ENCODE results near the gene NKX1-1.
A peak's percentile ranks its signal among the peaks of the same experiment; 100 is the strongest.
"Not testable (repeated sequence)": the region's sequence is repeated elsewhere in the genome, so short reads cannot be mapped to it uniquely, and the experiment has no call there.

The NKX1-1 gene

GRCh38 chr4:1396806-1397455 lies 9.3 kb downstream of the NKX1-1 start:
- no peaks in the 10 kb centered on the region for H3K79me2 ChIP-seq (ENCODE audit: insufficient read depth, low read length)
- no peak overlapping the region for H3K9ac ChIP-seq (ENCODE audit: low read depth, low read length)
- DNase-seq (no peak), ATAC-seq (ENCODE audit: insufficient read depth, low read depth) (no peak)
- H3K4me3 ChIP-seq (ENCODE audit: low read depth in 1 of 2, low read length in 2 of 2) = peak overlapping the region in 1 of 2 experiments; percentile 32; a peak in 1 of 4 replicates
- H3K4me1 ChIP-seq (ENCODE audit: insufficient read depth, low read length) = no peaks in the 10 kb centered on the region
- TF ChIP-seq CTCF (IDR thresholded peaks at IDR 0.05; ENCODE audit: borderline replicate concordance, extremely low read depth, low read length, poor library complexity, severe bottlenecking) (no peak), EZH2 (IDR thresholded peaks at IDR 0.05; ENCODE audit: borderline replicate concordance, low read depth, low read length, severe bottlenecking) (no peak)
- H2AFZ ChIP-seq (ENCODE audit: low read depth, low read length) = no peak overlapping the region
- no peaks in the 10 kb centered on the region for H4K20me1 ChIP-seq (ENCODE audit: insufficient read depth, low read length)
- no peak overlapping the region for H3K27ac ChIP-seq (ENCODE audit: low read length)
- peaks cover 22% of the 10 kb centered on the region for H3K36me3 ChIP-seq (ENCODE audit: insufficient read depth, low read length)
- peaks cover 55% of the 10 kb centered on the region for H3K9me3 ChIP-seq (ENCODE audit: insufficient read depth, low read length, severe bottlenecking)
- no peaks in the 10 kb centered on the region for H3K27me3 ChIP-seq (ENCODE audit: insufficient read depth, low read length, poor library complexity)
- H3K4me2 ChIP-seq (ENCODE audit: insufficient read depth, low read length) = no peak overlapping the region

GRCh38 chr4:1395941-1396805 lies 10.1 kb downstream of the NKX1-1 start:
- Histone ChIP-seq H3K27me3 (ENCODE audit: insufficient read depth, low read length, poor library complexity) (no peaks in the 10 kb centered on the region), H2AFZ (ENCODE audit: low read depth, low read length) (no peak overlapping the region), H3K27ac (ENCODE audit: low read length) (no peak overlapping the region), H3K9ac (ENCODE audit: low read depth, low read length) (no peak overlapping the region), H4K20me1 (ENCODE audit: insufficient read depth, low read length) (no peaks in the 10 kb centered on the region), H3K9me3 (ENCODE audit: insufficient read depth, low read length, severe bottlenecking) (peaks cover 54% of the 10 kb centered on the region), H3K4me2 (ENCODE audit: insufficient read depth, low read length) (no peak overlapping the region), H3K79me2 (ENCODE audit: insufficient read depth, low read length) (no peaks in the 10 kb centered on the region), H3K36me3 (ENCODE audit: insufficient read depth, low read length) (peaks cover 22% of the 10 kb centered on the region), H3K4me1 (ENCODE audit: insufficient read depth, low read length) (no peaks in the 10 kb centered on the region), H3K4me3 (ENCODE audit: low read depth in 1 of 2, low read length in 2 of 2) (peak overlapping the region in 1 of 2 experiments; percentile 32; a peak in 1 of 4 replicates)
- TF ChIP-seq EZH2 (IDR thresholded peaks at IDR 0.05; ENCODE audit: borderline replicate concordance, low read depth, low read length, severe bottlenecking) (no peak), CTCF (IDR thresholded peaks at IDR 0.05; ENCODE audit: borderline replicate concordance, extremely low read depth, low read length, poor library complexity, severe bottlenecking) (no peak)
- DNase-seq (no peak), ATAC-seq (ENCODE audit: insufficient read depth, low read depth) (no peak)

GRCh38 chr4:1395389-1395820 lies 10.8 kb downstream of the NKX1-1 start:
- H3K27ac ChIP-seq (ENCODE audit: low read length); H4K20me1 ChIP-seq (ENCODE audit: insufficient read depth, low read length); ATAC-seq (ENCODE audit: insufficient read depth, low read depth); H3K4me3 ChIP-seq (ENCODE audit: low read depth in 1 of 2, low read length in 2 of 2); H3K4me1 ChIP-seq (ENCODE audit: insufficient read depth, low read length); H3K27me3 ChIP-seq (ENCODE audit: insufficient read depth, low read length, poor library complexity); H2AFZ ChIP-seq (ENCODE audit: low read depth, low read length); H3K4me2 ChIP-seq (ENCODE audit: insufficient read depth, low read length); H3K9ac ChIP-seq (ENCODE audit: low read depth, low read length); DNase-seq; H3K79me2 ChIP-seq (ENCODE audit: insufficient read depth, low read length): not testable (repeated sequence)
- Histone ChIP-seq H3K36me3 (ENCODE audit: insufficient read depth, low read length) (peaks cover 22% of the 10 kb centered on the region), H3K9me3 (ENCODE audit: insufficient read depth, low read length, severe bottlenecking) (peaks cover 49% of the 10 kb centered on the region)

- H3K9me3 ChIP-seq (ENCODE audit: insufficient read depth, low read length, severe bottlenecking) = peaks cover 43% of the 10 kb centered on the region
- not testable (repeated sequence) for H4K20me1 ChIP-seq (ENCODE audit: insufficient read depth, low read length); H3K27me3 ChIP-seq (ENCODE audit: insufficient read depth, low read length, poor library complexity); H3K4me3 ChIP-seq (ENCODE audit: low read depth in 1 of 2, low read length in 2 of 2); H3K9ac ChIP-seq (ENCODE audit: low read depth, low read length); H3K79me2 ChIP-seq (ENCODE audit: insufficient read depth, low read length); H3K4me1 ChIP-seq (ENCODE audit: insufficient read depth, low read length); H3K27ac ChIP-seq (ENCODE audit: low read length); ATAC-seq (ENCODE audit: insufficient read depth, low read depth); H2AFZ ChIP-seq (ENCODE audit: low read depth, low read length); DNase-seq; H3K4me2 ChIP-seq (ENCODE audit: insufficient read depth, low read length)
- peaks cover 22% of the 10 kb centered on the region for H3K36me3 ChIP-seq (ENCODE audit: insufficient read depth, low read length)
These were observed 11.5 kb downstream of the NKX1-1 start for GRCh38 chr4:1394554-1395388.
